Left ventricle myocardium inferior (tissue), 1 donor: ENCODE measurements around the gene CCDC60. TPM values are rescaled to one million over a fixed set of nuclear protein-coding genes. Genes with fewer than 3 reads are reported as not detected.
"Not testable (repeated sequence)": the region's sequence is repeated elsewhere in the genome, so short reads cannot be mapped to it uniquely, and the experiment has no call there.

Experiments
- DNase-seq: peaks from one replicate; pipeline ENCODE4 v3.0.0-alpha.2; 2020
- H3K27ac ChIP-seq: fragments of 200-600 bp; replicated peaks from 2 replicates; pipeline ENCODE4 v1.8.0; 2021
- H3K27me3 ChIP-seq: fragments of 200-600 bp; 2 replicates; pipeline ENCODE4 v1.8.0; 2021; ENCODE audit warnings: low read depth
- H3K36me3 ChIP-seq: fragments of 200-600 bp; 2 replicates; pipeline ENCODE4 v1.8.0; 2021
- H3K4me1 ChIP-seq: fragments of 200-600 bp; 2 replicates; pipeline ENCODE4 v1.8.0; 2021
- H3K4me3 ChIP-seq: fragments of 200-600 bp; 2 replicates; pipeline ENCODE4 v1.8.0; 2021; ENCODE audit warnings: mild to moderate bottlenecking, moderate library complexity
- H3K9me3 ChIP-seq: fragments of 200-600 bp; replicated peaks from 2 replicates; pipeline ENCODE4 v1.8.0; 2021
- CTCF ChIP-seq: fragments of 200-600 bp; IDR thresholded peaks from 2 replicates; pipeline ENCODE4 v1.8.0; 2021; ENCODE audit warnings: antibody characterized with exemption, mild to moderate bottlenecking, borderline replicate concordance
- intact Hi-C: fragments of 100-400 bp; cut with micrococcal nuclease; formaldehyde crosslinking; loops from one replicate; pipeline ENCODE4 v1.11.0; 2022
- total RNA-seq: library from RNA; stranded (reverse); fragmentation: NEBNext Ultra II Directional; extraction: Animal tissue kit (Norgen Biotek cat#: 25700); gene quantifications from one replicate; pipeline ENCODE4 v1.2.1, GENCODE V29; 2021
- donor health status: DM: no; HTN: yes; CAD: no; lungs with severe emphysema.

The CCDC60 gene
- total RNA-seq, 1 donor from 2014 or later: not detected

- H3K27me3 ChIP-seq: no peaks in the 10 kb centered on the region
Measured at GRCh38 chr12:119354172-119354571, 19.6 kb downstream of the CCDC60 start.

GRCh38 chr12:119360366-119360765 is 25.8 kb downstream of the CCDC60 start:
- H3K9me3 ChIP-seq, H3K4me1 ChIP-seq, intact Hi-C loops, H3K27me3 ChIP-seq, H3K36me3 ChIP-seq, H3K4me3 ChIP-seq, H3K27ac ChIP-seq, DNase-seq: not testable (repeated sequence)

More at GRCh38 chr12:119354172-119354571, 19.6 kb downstream of the CCDC60 start:
- peaks cover 10% of the 10 kb centered on the region for H3K4me1 ChIP-seq
- no peak overlapping the region for H3K4me3 ChIP-seq
- DNase-seq: no peak
- no peak for TF ChIP-seq CTCF
- intact Hi-C loops: no loop called here
- H3K27ac ChIP-seq: no peak overlapping the region
- peaks cover 15% of the 10 kb centered on the region for H3K9me3 ChIP-seq
- no peaks in the 10 kb centered on the region for H3K36me3 ChIP-seq

- no peaks in the 10 kb centered on the region for H3K4me1 ChIP-seq
- intact Hi-C loops: no loop called here
- DNase-seq: no peak
- no peak for TF ChIP-seq CTCF
- H3K36me3 ChIP-seq: no peaks in the 10 kb centered on the region
- no peaks in the 10 kb centered on the region for H3K27me3 ChIP-seq
- H3K27ac ChIP-seq: no peak overlapping the region
- no peak overlapping the region for H3K4me3 ChIP-seq
- peaks cover 2% of the 10 kb centered on the region for H3K9me3 ChIP-seq
Measured at GRCh38 chr12:119363037-119363436, 28.5 kb downstream of the CCDC60 start.

GRCh38 chr12:119363490-119363889 is 29.0 kb downstream of the CCDC60 start:
- Histone ChIP-seq H3K4me3 (no peak overlapping the region), H3K27me3 (no peaks in the 10 kb centered on the region), H3K9me3 (no peaks in the 10 kb centered on the region), H3K27ac (no peak overlapping the region), H3K4me1 (no peaks in the 10 kb centered on the region), H3K36me3 (no peaks in the 10 kb centered on the region)
- TF ChIP-seq CTCF: no peak
- intact Hi-C loops: no loop called here
- no peak for DNase-seq

GRCh38 chr12:119365451-119365850 is 30.9 kb downstream of the CCDC60 start:
- Histone ChIP-seq H3K27ac (no peak overlapping the region), H3K9me3 (no peaks in the 10 kb centered on the region), H3K36me3 (no peaks in the 10 kb centered on the region), H3K4me3 (no peak overlapping the region), H3K27me3 (no peaks in the 10 kb centered on the region), H3K4me1 (peaks cover 1% of the 10 kb centered on the region)
- no peak for TF ChIP-seq CTCF
- no peak for DNase-seq
- intact Hi-C loops: no loop called here

GRCh38 chr12:119366007-119366406 is 31.5 kb downstream of the CCDC60 start:
- H3K36me3 ChIP-seq: no peaks in the 10 kb centered on the region
- DNase-seq: no peak
- no peak overlapping the region for H3K4me3 ChIP-seq
- no peaks in the 10 kb centered on the region for H3K27me3 ChIP-seq
- H3K9me3 ChIP-seq: no peaks in the 10 kb centered on the region
- no peak overlapping the region for H3K27ac ChIP-seq
- no peak for TF ChIP-seq CTCF
- intact Hi-C loops: no loop called here
- peaks cover 7% of the 10 kb centered on the region for H3K4me1 ChIP-seq
